IMR-90 (cell line): ENCODE results near the gene NR4A2.

Experiments
- BHLHE40 ChIP-seq: fragments of 150-350 bp; IDR thresholded peaks from 2 replicates; pipeline ENCODE4 v1.6.1; 2016; ENCODE audit warnings: mild to moderate bottlenecking, low read depth, low read length
- CEBPB ChIP-seq: IDR thresholded peaks from 2 replicates; pipeline ENCODE4 v1.6.1; 2012; ENCODE audit warnings: low read depth, low read length, improper control_type of control experiment
- CHD1 ChIP-seq: IDR thresholded peaks from 2 replicates; pipeline ENCODE4 v1.6.1; 2012; ENCODE audit warnings: low read depth, low read length, improper control_type of control experiment
- FOS ChIP-seq: fragments of 150-350 bp; IDR thresholded peaks from 2 replicates; pipeline ENCODE4 v1.6.1; 2016; ENCODE audit warnings: low read depth, low read length
- MAZ ChIP-seq: IDR thresholded peaks from 2 replicates; pipeline ENCODE4 v1.6.1; 2012; ENCODE audit warnings: low read depth, mild to moderate bottlenecking, low read length, improper control_type of control experiment, moderate library complexity, borderline replicate concordance
- MXI1 ChIP-seq: IDR thresholded peaks from 2 replicates; pipeline ENCODE4 v1.6.1; 2012; ENCODE audit warnings: low read depth, mild to moderate bottlenecking, low read length, moderate library complexity, borderline replicate concordance
- POLR2A ChIP-seq: IDR thresholded peaks from 2 replicates; pipeline ENCODE4 v1.6.1; 2012; ENCODE audit warnings: mild to moderate bottlenecking, low read depth, low read length
- RAD21 ChIP-seq: IDR thresholded peaks from 2 replicates; pipeline ENCODE4 v1.6.1; 2012; ENCODE audit warnings: low read length, improper control_type of control experiment
- RFX5 ChIP-seq: IDR thresholded peaks from 2 replicates; pipeline ENCODE4 v1.8.0; 2012; ENCODE audit warnings: low read depth, mild to moderate bottlenecking, low read length, moderate library complexity
- SMC3 ChIP-seq: fragments of 150-350 bp; IDR thresholded peaks from 2 replicates; pipeline ENCODE4 v1.6.1; 2016; ENCODE audit warnings: low read depth, mild to moderate bottlenecking, antibody characterized with exemption, low read length, moderate library complexity
- TF ChIP-seq, protein P1 (sequence below): conservative IDR thresholded peaks from 2 replicates; pipeline ENCODE4 v1.5.1; 2012; ENCODE audit warnings: mild to moderate bottlenecking, low read depth, low read length, improper control_type of control experiment
- TF ChIP-seq, protein P2 (sequence below): fragments of 150-350 bp; IDR thresholded peaks from 2 replicates; pipeline ENCODE4 v1.6.1; 2016; ENCODE audit warnings: low read depth, mild to moderate bottlenecking, low read length, moderate library complexity, borderline replicate concordance
- TF ChIP-seq, protein P3 (sequence below): fragments of 150-350 bp; IDR thresholded peaks from 2 replicates; pipeline ENCODE4 v1.6.1; 2017; ENCODE audit warnings: mild to moderate bottlenecking, antibody characterized with exemption, low read length, low read depth

DNA sequence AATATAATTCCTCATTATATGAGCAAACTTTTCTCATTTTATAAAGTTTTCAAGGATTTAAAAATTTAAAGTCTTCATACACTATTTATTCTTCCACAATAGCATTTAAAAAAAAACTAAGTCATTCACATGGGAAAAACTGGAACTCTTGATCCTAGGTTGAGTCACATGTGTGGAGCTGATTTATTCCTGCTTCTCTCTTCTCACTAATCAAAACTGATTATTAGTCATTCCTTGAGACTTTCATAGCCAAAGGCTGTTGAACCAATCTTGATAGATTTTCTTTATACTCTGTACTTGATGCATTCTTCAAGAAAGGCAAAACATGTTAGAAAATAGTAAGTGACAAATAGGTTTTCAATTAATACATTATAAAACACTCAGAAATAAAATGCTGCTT, 27.4 kb downstream of the NR4A2 start:
- TF ChIP-seq, protein P1, sequence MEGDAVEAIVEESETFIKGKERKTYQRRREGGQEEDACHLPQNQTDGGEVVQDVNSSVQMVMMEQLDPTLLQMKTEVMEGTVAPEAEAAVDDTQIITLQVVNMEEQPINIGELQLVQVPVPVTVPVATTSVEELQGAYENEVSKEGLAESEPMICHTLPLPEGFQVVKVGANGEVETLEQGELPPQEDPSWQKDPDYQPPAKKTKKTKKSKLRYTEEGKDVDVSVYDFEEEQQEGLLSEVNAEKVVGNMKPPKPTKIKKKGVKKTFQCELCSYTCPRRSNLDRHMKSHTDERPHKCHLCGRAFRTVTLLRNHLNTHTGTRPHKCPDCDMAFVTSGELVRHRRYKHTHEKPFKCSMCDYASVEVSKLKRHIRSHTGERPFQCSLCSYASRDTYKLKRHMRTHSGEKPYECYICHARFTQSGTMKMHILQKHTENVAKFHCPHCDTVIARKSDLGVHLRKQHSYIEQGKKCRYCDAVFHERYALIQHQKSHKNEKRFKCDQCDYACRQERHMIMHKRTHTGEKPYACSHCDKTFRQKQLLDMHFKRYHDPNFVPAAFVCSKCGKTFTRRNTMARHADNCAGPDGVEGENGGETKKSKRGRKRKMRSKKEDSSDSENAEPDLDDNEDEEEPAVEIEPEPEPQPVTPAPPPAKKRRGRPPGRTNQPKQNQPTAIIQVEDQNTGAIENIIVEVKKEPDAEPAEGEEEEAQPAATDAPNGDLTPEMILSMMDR, result no peak
- TF ChIP-seq, protein P2, sequence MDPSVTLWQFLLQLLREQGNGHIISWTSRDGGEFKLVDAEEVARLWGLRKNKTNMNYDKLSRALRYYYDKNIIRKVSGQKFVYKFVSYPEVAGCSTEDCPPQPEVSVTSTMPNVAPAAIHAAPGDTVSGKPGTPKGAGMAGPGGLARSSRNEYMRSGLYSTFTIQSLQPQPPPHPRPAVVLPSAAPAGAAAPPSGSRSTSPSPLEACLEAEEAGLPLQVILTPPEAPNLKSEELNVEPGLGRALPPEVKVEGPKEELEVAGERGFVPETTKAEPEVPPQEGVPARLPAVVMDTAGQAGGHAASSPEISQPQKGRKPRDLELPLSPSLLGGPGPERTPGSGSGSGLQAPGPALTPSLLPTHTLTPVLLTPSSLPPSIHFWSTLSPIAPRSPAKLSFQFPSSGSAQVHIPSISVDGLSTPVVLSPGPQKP, result no peak
- TF ChIP-seq BHLHE40, result no peak
- no peak for TF ChIP-seq POLR2A
- no peak for TF ChIP-seq CEBPB
- no peak for TF ChIP-seq RAD21
- TF ChIP-seq SMC3, result no peak
- no peak for TF ChIP-seq MAZ
- TF ChIP-seq MXI1, result no peak
- TF ChIP-seq CHD1, result no peak
- TF ChIP-seq FOS, result no peak
- TF ChIP-seq, protein P3, sequence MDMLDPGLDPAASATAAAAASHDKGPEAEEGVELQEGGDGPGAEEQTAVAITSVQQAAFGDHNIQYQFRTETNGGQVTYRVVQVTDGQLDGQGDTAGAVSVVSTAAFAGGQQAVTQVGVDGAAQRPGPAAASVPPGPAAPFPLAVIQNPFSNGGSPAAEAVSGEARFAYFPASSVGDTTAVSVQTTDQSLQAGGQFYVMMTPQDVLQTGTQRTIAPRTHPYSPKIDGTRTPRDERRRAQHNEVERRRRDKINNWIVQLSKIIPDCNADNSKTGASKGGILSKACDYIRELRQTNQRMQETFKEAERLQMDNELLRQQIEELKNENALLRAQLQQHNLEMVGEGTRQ, result no peak
- TF ChIP-seq RFX5, result no peak
